HG03135 (cell line): ENCODE results near the gene GMDS.
A peak's percentile ranks its signal among the peaks of the same experiment; 100 is the strongest.

Source experiments
- ATAC-seq: cut with Tn5 transposase; IDR thresholded peaks from one replicate; pipeline ENCODE4 v1.9.1; 2021; ENCODE audit warnings: mild to moderate bottlenecking, moderate library complexity; ENCODE audit not compliant: unreplicated experiment

GMDS gene

GRCh38 chr6:1611322-1611571, 634.2 kb downstream of the GMDS start:
- no peak for ATAC-seq

- ATAC-seq = no peak
These were observed 634.7 kb downstream of the GMDS start for GRCh38 chr6:1610497-1611321.

- no peak for ATAC-seq
These were observed 635.5 kb downstream of the GMDS start, which contains the start of gene FOXC1 for GRCh38 chr6:1609648-1610496. Gene FOXC1, plus strand, starts transcription at chr6:1609915. Its CDS starts 531 bp downstream, at chr6:1610446.

- ATAC-seq = no peak
These were observed 636.3 kb downstream of the GMDS start for GRCh38 chr6:1609041-1609647.

GRCh38 chr6:1608222-1609040, 637.0 kb downstream of the GMDS start:
- ATAC-seq = no peak

- no peak for ATAC-seq
These were observed 637.7 kb downstream of the GMDS start for GRCh38 chr6:1607516-1608221.

GRCh38 chr6:1606780-1607515, 638.5 kb downstream of the GMDS start:
- no peak for ATAC-seq

GRCh38 chr6:1605893-1606779, 639.3 kb downstream of the GMDS start:
- no peak for ATAC-seq

- ATAC-seq = no peak
These were observed 640.2 kb downstream of the GMDS start for GRCh38 chr6:1605004-1605892.

- ATAC-seq = peak; percentile 70
These were observed 641.0 kb downstream of the GMDS start for GRCh38 chr6:1604158-1605003.

- no peak for ATAC-seq
These were observed 641.7 kb downstream of the GMDS start for GRCh38 chr6:1603708-1604107.

- no peak for ATAC-seq
These were observed 643.2 kb downstream of the GMDS start for GRCh38 chr6:1602049-1602713.

GRCh38 chr6:1601158-1602048, 644.0 kb downstream of the GMDS start:
- no peak for ATAC-seq

- ATAC-seq = no peak
These were observed 644.6 kb downstream of the GMDS start for GRCh38 chr6:1600764-1601157.

GRCh38 chr6:1600063-1600763, 645.2 kb downstream of the GMDS start:
- no peak for ATAC-seq
